H1 (cell line): Measurements from ENCODE around the gene NKPD1. TPM values are rescaled to one million over a fixed set of nuclear protein-coding genes. Genes with fewer than 3 reads are reported as not detected.

Source experiments
- CTCF ChIA-PET: fragments of 300-600 bp; sonication (Branson Sonifier 250); formaldehyde crosslinking; loops from one replicate; lab custom pipeline; 2021; ENCODE audit not compliant: partially characterized antibody; lab: Charles Lee
- POLR2A ChIA-PET: fragments of 300-600 bp; sonication (Branson Sonifier 250); formaldehyde crosslinking; loops from one replicate; lab custom pipeline; 2021; ENCODE audit warnings: inconsistent platforms; ENCODE audit not compliant: partially characterized antibody; lab: Charles Lee
- DNase-seq, 2 experiments: peaks; one replicate each; pipeline versions ENCODE4 v3.0.0 to v3.0.0-alpha.2; 2010 to 2022; ENCODE audit warnings: low spot score in 2 of 2, low read depth in 1 of 2, mixed read lengths in 1 of 2
- FAIRE-seq: peaks from 2 replicates; lab custom pipeline; 2011; peaks lifted over from hg19 to GRCh38; lab: Jason Lieb, UNC
- H2AFZ ChIP-seq: 2 replicates; pipeline ENCODE4 v1.8.1; 2012; ENCODE audit warnings: low read length, inconsistent platforms
- H2AK5ac ChIP-seq: 2 replicates; pipeline ENCODE4 v1.6.1; 2013; ENCODE audit warnings: low read depth, low read length
- H2BK120ac ChIP-seq: replicated peaks from 2 replicates; pipeline ENCODE3; 2013; ENCODE audit warnings: low read depth, low read length, inconsistent platforms
- H2BK12ac ChIP-seq: 2 replicates; pipeline ENCODE4 v1.6.1; 2013; ENCODE audit warnings: low read depth, low read length
- H2BK15ac ChIP-seq: 2 replicates; pipeline ENCODE4 v1.6.1; 2013; ENCODE audit warnings: low read length
- H2BK20ac ChIP-seq: 2 replicates; pipeline ENCODE4 v1.6.1; 2013; ENCODE audit warnings: low read length
- H2BK5ac ChIP-seq: 2 replicates; pipeline ENCODE4 v1.6.1; 2013; ENCODE audit warnings: low read depth, low read length
- H3K14ac ChIP-seq: 2 replicates; pipeline ENCODE4 v1.6.1; 2013; ENCODE audit warnings: inconsistent platforms; ENCODE audit not compliant: insufficient read length
- H3K18ac ChIP-seq: 2 replicates; pipeline ENCODE4 v1.6.1; 2013; ENCODE audit warnings: low read length; ENCODE audit errors: extremely low read depth
- H3K23ac ChIP-seq: 2 replicates; pipeline ENCODE4 v1.6.1; 2013; ENCODE audit warnings: inconsistent platforms; ENCODE audit not compliant: insufficient read length
- H3K23me2 ChIP-seq: 2 replicates; pipeline ENCODE4 v1.6.1; 2013; ENCODE audit warnings: low read depth, low read length
- H3K27ac ChIP-seq: 2 replicates; pipeline ENCODE4 v1.6.1; 2011; ENCODE audit warnings: low read depth, low read length, inconsistent platforms
- H3K27me3 ChIP-seq, 4 experiments: replicated peaks in 1 of 4; 1 replicate in 1 of 4; 2 replicates in 3 of 4; pipeline versions ENCODE4 v1.6.1 to v1.8.1; 2011 to 2013; ENCODE audit warnings: low read length in 3 of 4, mild to moderate bottlenecking in 3 of 4, inconsistent platforms in 2 of 4, mixed read lengths in 2 of 4, moderate library complexity in 1 of 4; ENCODE audit not compliant: control insufficient read depth in 3 of 4, insufficient read depth in 3 of 4; ENCODE audit errors: extremely low read depth in 1 of 4
- H3K36me3 ChIP-seq, 4 experiments: 2 replicates each; pipeline versions ENCODE4 v1.6.1 to v1.8.1; 2011 to 2013; ENCODE audit warnings: mild to moderate bottlenecking in 4 of 4, low read length in 3 of 4, moderate library complexity in 2 of 4, control low read depth in 1 of 4, inconsistent platforms in 1 of 4; ENCODE audit not compliant: insufficient read depth in 4 of 4, control insufficient read depth in 2 of 4
- H3K4ac ChIP-seq: replicated peaks from 2 replicates; pipeline ENCODE3; 2013; ENCODE audit warnings: low read length, low read depth, mixed read lengths, inconsistent platforms; ENCODE audit not compliant: insufficient read length
- H3K4me1 ChIP-seq, 4 experiments: replicated peaks in 1 of 4; 1 replicate in 1 of 4; 2 replicates in 3 of 4; pipeline versions ENCODE4 v1.6.1 to v1.8.1; 2011 to 2013; ENCODE audit warnings: low read length in 3 of 4, inconsistent platforms in 2 of 4, mixed read lengths in 1 of 4; ENCODE audit not compliant: insufficient read depth in 4 of 4, control insufficient read depth in 3 of 4
- H3K4me2 ChIP-seq, 2 experiments: 2 replicates each; pipeline versions ENCODE4 v1.6.1 to v1.8.1; 2011 to 2013; ENCODE audit warnings: low read depth in 2 of 2, low read length in 2 of 2, control low read depth in 1 of 2, inconsistent platforms in 1 of 2, mild to moderate bottlenecking in 1 of 2; ENCODE audit not compliant: insufficient read depth in 1 of 2
- H3K4me3 ChIP-seq, 4 experiments: fragments of 200-600, 300-600 bp in 1 of 4; sonication (generic), shearing (Covaris generic), sonication (Bioruptor Twin) in 1 of 4; 2 replicates each; pipeline versions ENCODE4 v1.5.1 to v1.8.1; 2011 to 2016; ENCODE audit warnings: low read length in 4 of 4, low read depth in 3 of 4, control low read depth in 2 of 4, inconsistent platforms in 2 of 4, mild to moderate bottlenecking in 2 of 4, mixed read lengths in 1 of 4, moderate library complexity in 1 of 4; ENCODE audit not compliant: insufficient read depth in 2 of 4; ENCODE audit errors: extremely low read depth in 1 of 4
- H3K56ac ChIP-seq: replicated peaks from 2 replicates; pipeline ENCODE3; 2013; ENCODE audit warnings: low read depth, mild to moderate bottlenecking, mixed read lengths, low read length, inconsistent platforms; ENCODE audit not compliant: insufficient read length
- H3K79me1 ChIP-seq: 2 replicates; pipeline ENCODE4 v1.6.1; 2013; ENCODE audit warnings: low read depth, low read length, control low read depth
- H3K79me2 ChIP-seq, 2 experiments: 2 replicates each; pipeline versions ENCODE4 v1.6.1 to v1.8.1; 2012 to 2013; ENCODE audit warnings: low read length in 2 of 2, mild to moderate bottlenecking in 2 of 2, inconsistent platforms in 1 of 2; ENCODE audit not compliant: insufficient read depth in 2 of 2, control insufficient read depth in 1 of 2
- H3K9ac ChIP-seq, 4 experiments: replicated peaks in 1 of 4; 1 replicate in 1 of 4; 2 replicates in 3 of 4; pipeline versions ENCODE4 v1.6.1 to v1.8.1; 2011 to 2013; ENCODE audit warnings: low read depth in 3 of 4, low read length in 3 of 4, control low read depth in 2 of 4, mild to moderate bottlenecking in 2 of 4, moderate library complexity in 2 of 4, inconsistent platforms in 1 of 4; ENCODE audit errors: extremely low read depth in 1 of 4
- H3K9me3 ChIP-seq, 2 experiments: 2 replicates each; pipeline versions ENCODE4 v1.6.1 to v1.8.1; 2012 to 2013; ENCODE audit warnings: mild to moderate bottlenecking in 2 of 2, moderate library complexity in 2 of 2, control low read depth in 1 of 2, inconsistent platforms in 1 of 2, low read depth in 1 of 2, low read length in 1 of 2, mixed read lengths in 1 of 2; ENCODE audit not compliant: insufficient read depth in 2 of 2
- H4K20me1 ChIP-seq, 2 experiments: replicated peaks in 1 of 2; 2 replicates each; pipeline versions ENCODE3 to v1.8.1; 2011 to 2013; ENCODE audit warnings: inconsistent platforms in 2 of 2, low read length in 2 of 2, mild to moderate bottlenecking in 1 of 2; ENCODE audit not compliant: insufficient read depth in 2 of 2, control insufficient read depth in 1 of 2
- H4K5ac ChIP-seq: 2 replicates; pipeline ENCODE4 v1.6.1; 2013; ENCODE audit warnings: low read length, low read depth, mixed read lengths, inconsistent platforms; ENCODE audit not compliant: insufficient read length
- H4K8ac ChIP-seq: 2 replicates; pipeline ENCODE4 v1.8.0; 2013; ENCODE audit warnings: mild to moderate bottlenecking, moderate library complexity, low read length, inconsistent platforms; ENCODE audit not compliant: insufficient read depth; ENCODE audit errors: extremely low read depth
- H4K91ac ChIP-seq: replicated peaks from 2 replicates; pipeline ENCODE3; 2013; ENCODE audit warnings: low read length, mixed read lengths, inconsistent platforms; ENCODE audit not compliant: insufficient read length
- BACH1 ChIP-seq: IDR thresholded peaks from 2 replicates; pipeline ENCODE4 v1.6.1; 2012; ENCODE audit warnings: low read length, improper control_type of control experiment
- GABPA ChIP-seq: IDR thresholded peaks from 2 replicates; pipeline ENCODE4 v1.6.1; 2011; ENCODE audit warnings: mild to moderate bottlenecking, low read length, moderate library complexity, borderline replicate concordance; ENCODE audit not compliant: insufficient read depth
- KDM5A ChIP-seq: fragments of 200-600 bp; IDR thresholded peaks from 2 replicates; pipeline ENCODE4 v1.7.1; 2012; ENCODE audit warnings: mild to moderate bottlenecking, low read length, inconsistent platforms, mixed read lengths
- ZNF274 ChIP-seq: IDR thresholded peaks from 2 replicates; pipeline ENCODE4 v1.7.0; 2012; ENCODE audit warnings: low read length, borderline replicate concordance; ENCODE audit errors: extremely low read depth
- WGBS, 2 experiments: shearing (Covaris generic) in 1 of 2; methylation state at CpG; one replicate each; pipeline versions ENCODE4 v1.1.6 to v1.1.7; 2013 to 2015; ENCODE audit warnings: low lambda C conversion rate in 2 of 2, mixed read lengths in 2 of 2, inconsistent platforms in 1 of 2, low coverage in 1 of 2, missing lambda C conversion rate in 1 of 2; ENCODE audit not compliant: insufficient replicate concordance in 2 of 2, insufficient coverage in 1 of 2, insufficient read length in 1 of 2; ENCODE audit errors: extremely low coverage in 1 of 2, missing lambda C conversion rate in 1 of 2; 5-methylcytosine and 5-hydroxymethylcytosine counted together
- polyA plus RNA-seq, 7 experiments: library from polyadenylated mRNA; depleted of rRNA in 3 of 7; stranded (reverse) in 5 of 7; unstranded in 2 of 7; fragments of >200 nt in 5 of 7; fragments of 200-250 nt in 2 of 7; gene quantifications; 1 replicate in 5 of 7; 2 replicates in 1 of 7; 4 replicates in 1 of 7; pipeline versions ENCODE4 v1.2.1 to v1.2.3, GENCODE V29; 2011 to 2013; ENCODE audit warnings: missing spikeins in 2 of 7, mixed read lengths in 2 of 7
- total RNA-seq: library from RNA; stranded (reverse); fragmentation: NEBNext Ultra II Directional; extraction: Animal tissue kit (Norgen Biotek cat#: 25700); gene quantifications from 2 replicates; pipeline ENCODE4 v1.2.1, GENCODE V29; 2021

The NKPD1 gene
- total and polyA plus RNA-seq, 2 of the 8 experiments (the other 6 are each of a cell fraction or from before 2014, with no cell fraction given) = 0.30 to 0.39 TPM

DNA sequence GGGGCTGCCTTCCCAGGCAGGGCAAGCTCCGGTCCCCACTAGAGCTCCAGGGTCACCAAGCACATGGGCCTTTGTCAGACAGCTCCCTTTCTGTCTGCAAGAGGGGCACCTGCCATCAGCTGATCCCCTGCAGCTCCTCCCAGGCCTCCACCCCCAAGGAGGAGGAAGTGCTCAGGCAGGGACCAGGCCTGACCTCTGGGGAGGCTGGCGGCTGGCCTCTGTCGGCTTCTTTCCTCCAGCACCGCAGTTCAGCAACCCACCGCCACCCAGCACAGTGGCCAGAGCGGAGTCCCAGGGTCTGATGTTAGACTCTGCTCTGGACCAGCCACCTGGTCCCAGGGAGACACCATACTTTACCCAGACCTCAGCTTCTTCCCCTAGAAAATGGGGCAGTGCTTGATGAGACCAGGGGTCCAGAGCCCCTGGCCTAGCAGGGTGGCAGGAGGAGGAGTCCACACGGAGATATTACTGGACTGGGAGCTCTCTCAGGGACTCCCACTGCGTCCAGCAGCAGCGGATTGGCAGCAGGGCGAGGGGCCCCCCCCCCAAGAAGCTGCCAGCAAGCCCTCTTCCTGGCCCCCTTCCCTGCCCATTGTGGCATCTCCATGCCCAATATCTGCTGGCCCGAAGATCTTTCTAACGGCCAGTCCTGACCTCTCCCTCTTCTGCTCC is 24.1 kb downstream of the NKPD1 start:
- H3K27ac ChIP-seq = peak overlapping the region; percentile 30
- WGBS, 2 experiments = 90% methylated on average over 12 of the region's 12 CpGs; no CpG with 5 or more reads in 1 of the 2 experiments
- no peak overlapping the region for H2AK5ac ChIP-seq
- no peak overlapping the region; the same call in 1 of the 2 replicates for H4K8ac ChIP-seq
- H4K20me1 ChIP-seq = peaks cover 8 to 11% of the 10 kb centered on the region in 2 experiments
- no peak overlapping the region for H2AFZ ChIP-seq
- no peak overlapping the region for H3K14ac ChIP-seq
- H3K79me1 ChIP-seq = peaks cover 23% of the 10 kb centered on the region
- H2BK5ac ChIP-seq = peak overlapping the region; percentile 31; the same call in 1 of the 2 replicates
- no peak overlapping the region for H3K4me2 ChIP-seq
- peak overlapping the region; percentile 58 for H4K91ac ChIP-seq
- peak overlapping the region; percentile 40 for H3K4ac ChIP-seq
- ChIA-PET CTCF (interaction anchor here (0.8 to 4.2 kb wide), 11 partner anchors 10 to 51 kb away, joined by 3 to 27 read pairs (median 5); no protein-coding TSS in a partner anchor), POLR2A (interaction anchor here (0.6 to 2.1 kb wide), 8 partner anchors 10 to 116 kb away, joined by 3 to 7 read pairs (median 4); no protein-coding TSS in a partner anchor)
- no peak overlapping the region; a peak in 1 of 7 replicates for H3K9ac ChIP-seq
- H3K27me3 ChIP-seq = no peaks in the 10 kb centered on the region; a peak in 1 of 7 replicates
- no peak overlapping the region for H2BK15ac ChIP-seq
- FAIRE-seq (no peak), DNase-seq (no peak)
- H3K23me2 ChIP-seq = no peaks in the 10 kb centered on the region
- H4K5ac ChIP-seq = no peak overlapping the region
- peaks cover 0 to 3% (median 0%) of the 10 kb centered on the region in 4 experiments; a peak in 1 of 8 replicates for H3K36me3 ChIP-seq
- no peak overlapping the region for H3K23ac ChIP-seq
- peak overlapping the region; percentile 7; the same call in 1 of the 2 replicates for H3K18ac ChIP-seq
- no peaks in the 10 kb centered on the region for H3K9me3 ChIP-seq
- H2BK20ac ChIP-seq = 0 out of 2 replicates have a peak overlapping the region, but pooled peaks have one; percentile 40
- H3K4me1 ChIP-seq = peaks cover 0 to 18% (median 8%) of the 10 kb centered on the region in 4 experiments; a peak in 5 of 7 replicates
- no peak overlapping the region for H2BK120ac ChIP-seq
- H3K4me3 ChIP-seq = no peak overlapping the region
- H3K79me2 ChIP-seq = peaks cover 0 to 30% of the 10 kb centered on the region in 2 experiments; a peak in 1 of 4 replicates
- H2BK12ac ChIP-seq = no peak overlapping the region
- no peak overlapping the region for H3K56ac ChIP-seq
- TF ChIP-seq ZNF274 (no peak), BACH1 (no peak), KDM5A (no peak), GABPA (no peak)
